Activated T-cell treated with anti-CD3 and anti-CD28 coated beads for 48 hours (primary cell): ENCODE results near the gene IPO7.
"Not testable (repeated sequence)": the region's sequence is repeated elsewhere in the genome, so short reads cannot be mapped to it uniquely, and the experiment has no call there.

ENCODE experiments used
- DNase-seq: peaks from one replicate; pipeline ENCODE4 v3.0.0-alpha.2; 2020; ENCODE audit warnings: low read depth

The IPO7 gene

DNA sequence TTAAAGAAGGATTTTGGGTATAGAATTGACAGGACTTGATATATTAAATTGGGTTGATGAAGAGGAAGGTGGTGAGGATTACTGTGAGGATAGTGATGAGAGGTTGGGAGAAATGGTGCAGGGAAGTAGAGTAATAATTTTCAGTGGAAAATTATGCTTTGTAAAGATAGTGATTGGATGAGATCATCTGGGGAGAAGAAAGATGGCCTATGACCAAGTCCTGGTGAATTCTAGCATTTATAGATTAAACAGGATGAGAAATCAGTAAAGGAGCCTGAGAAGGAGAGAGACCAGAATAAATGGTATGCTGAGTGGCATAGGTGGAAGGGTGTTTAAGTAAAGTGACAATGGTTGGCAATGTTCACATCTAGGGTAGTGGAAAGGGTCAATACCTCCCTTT, 15.0 kb downstream of the IPO7 start:
- DNase-seq: no peak

DNA sequence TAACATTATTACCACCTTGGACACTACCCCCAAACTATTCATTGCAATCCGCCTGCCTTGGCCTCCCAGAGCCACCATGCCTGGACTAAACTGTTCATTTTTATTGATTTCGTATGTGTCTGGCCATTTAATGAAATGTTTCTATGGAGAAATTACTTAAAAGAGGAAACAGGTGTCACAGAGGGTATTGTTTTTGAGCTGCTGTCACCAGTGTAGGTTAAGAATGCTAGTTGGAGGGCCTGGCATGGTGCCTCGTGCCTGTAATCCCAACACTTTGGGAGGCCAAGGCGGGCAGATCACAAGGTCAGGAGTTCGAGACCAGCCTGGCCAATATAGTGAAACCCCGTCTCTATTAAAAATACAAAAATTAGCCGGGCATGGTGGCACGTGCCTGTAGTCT, 17.4 kb downstream of the IPO7 start:
- not testable (repeated sequence) for DNase-seq

DNA sequence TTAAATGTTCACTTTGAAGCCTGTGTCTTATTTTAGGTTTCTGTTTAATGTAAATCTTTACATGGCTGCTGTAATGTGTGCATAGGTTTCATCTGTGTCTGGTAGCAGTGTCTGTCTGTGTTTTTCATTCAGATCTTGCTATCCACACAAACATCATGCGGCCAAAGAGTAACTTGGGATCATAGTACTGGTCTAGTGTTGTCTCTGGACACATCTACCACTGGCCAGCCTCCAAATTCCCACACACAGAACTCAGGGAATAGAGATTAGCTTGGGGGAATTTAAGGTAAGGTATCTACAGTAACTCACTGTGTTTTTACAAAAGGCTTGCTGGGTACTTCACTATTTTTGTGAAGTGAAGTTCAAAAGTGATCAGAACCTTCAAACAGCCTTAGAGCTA, 44.3 kb downstream of the IPO7 start:
- no peak for DNase-seq

GRCh38 chr11:9438611-9439010, 54.2 kb downstream of the IPO7 start:
- no peak for DNase-seq

DNA sequence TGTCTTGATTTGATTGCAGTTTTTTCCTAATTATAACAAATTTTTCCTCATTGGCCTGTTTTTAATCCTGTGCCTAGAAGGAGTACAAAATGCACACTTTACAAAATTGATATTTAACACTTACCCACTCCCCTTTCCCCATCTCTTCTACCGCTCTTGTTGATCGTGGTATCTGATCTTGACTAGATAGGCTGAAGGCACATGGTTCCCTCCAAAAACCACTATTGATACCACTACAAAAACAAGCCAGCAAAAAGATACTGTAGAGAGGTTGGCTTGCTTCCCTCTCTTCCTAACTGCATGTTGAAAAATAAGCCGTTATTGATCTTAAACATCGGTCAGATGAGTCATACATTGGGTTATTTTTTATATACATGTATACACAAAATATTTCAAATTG, 61.8 kb downstream of the IPO7 start:
- DNase-seq: no peak

- no peak for DNase-seq
These were observed 64.3 kb downstream of the IPO7 start for GRCh38 chr11:9448576-9449352.

DNA sequence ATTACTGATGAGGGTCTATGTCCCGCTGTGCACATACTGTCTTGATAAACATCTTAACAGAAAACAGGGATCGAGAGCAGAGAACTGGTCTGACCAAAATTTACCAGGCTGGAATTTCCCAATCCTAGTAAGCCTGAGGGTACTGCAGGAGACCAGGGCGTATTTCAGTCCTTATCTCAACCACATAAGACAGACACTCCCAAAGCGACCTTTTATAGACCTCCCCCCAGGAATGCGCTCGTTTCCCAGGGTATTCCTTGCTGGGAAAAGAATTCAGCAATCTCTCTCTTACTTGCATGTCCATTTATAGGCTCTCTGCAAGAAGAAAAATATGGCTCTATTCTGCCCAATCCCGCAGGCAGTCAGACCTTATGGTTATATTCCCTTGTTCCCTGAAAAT, 67.6 kb downstream of the IPO7 start:
- DNase-seq: not testable (repeated sequence)

DNA sequence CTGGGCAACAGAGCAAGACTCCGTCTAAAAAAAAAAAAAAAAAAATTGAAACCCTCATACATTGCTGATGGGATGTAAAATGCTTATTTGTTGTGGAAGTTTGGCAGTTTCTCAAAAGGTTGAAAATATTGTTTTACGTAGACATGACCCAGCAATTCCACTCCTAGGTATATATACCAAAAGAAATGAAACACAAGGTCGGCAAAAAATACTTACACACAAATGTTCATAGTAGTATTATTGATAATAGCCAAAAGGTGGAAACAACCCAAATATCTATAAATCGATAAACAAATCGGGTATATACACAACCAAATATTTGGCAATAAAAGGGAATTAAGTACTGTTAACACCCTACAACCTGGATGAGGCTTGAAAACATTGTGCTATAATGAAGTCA, 71.3 kb downstream of the IPO7 start:
- DNase-seq: no peak

DNA sequence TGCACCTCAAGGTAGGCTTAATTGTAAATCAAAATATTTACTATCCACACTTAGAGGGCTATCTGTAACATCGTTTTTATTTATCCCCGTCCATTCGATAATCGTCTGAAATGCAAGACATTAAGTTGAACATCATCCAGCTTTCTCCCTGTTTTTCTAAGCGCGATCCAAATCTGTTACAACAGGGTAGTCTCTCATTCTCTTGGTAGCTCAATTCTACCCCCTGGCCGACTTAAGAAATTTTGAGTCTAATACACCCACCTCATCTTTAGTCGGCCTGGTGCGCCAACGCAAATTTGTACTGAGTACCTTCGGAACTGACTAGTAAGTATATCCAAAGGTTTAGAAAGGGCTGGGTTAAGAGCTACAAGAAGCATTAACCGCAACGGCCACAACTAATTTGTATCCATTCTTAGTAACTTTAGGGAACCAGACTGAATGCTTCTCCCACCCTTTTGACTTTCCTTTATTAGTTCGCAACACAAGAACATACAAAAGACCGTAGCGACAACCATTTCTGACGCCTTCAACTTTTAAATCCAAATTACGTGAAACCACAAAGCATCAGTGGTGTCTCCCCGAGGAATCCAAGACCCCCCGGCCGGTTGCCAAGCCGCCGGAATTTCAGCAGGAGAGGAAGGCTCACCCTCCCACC, 75.3 kb downstream of the IPO7 start:
- peak; percentile 18 for DNase-seq

- DNase-seq: peak; percentile 99
These were observed 76.0 kb downstream of the IPO7 start, which contains the start of gene ZNF143 for GRCh38 chr11:9460322-9461062. Gene ZNF143, plus strand, starts transcription at chr11:9461012. Its CDS starts 10,297 bp downstream, at chr11:9471309.

GRCh38 chr11:9461063-9461759, 76.8 kb downstream of the IPO7 start:
- peak; percentile 67 for DNase-seq

GRCh38 chr11:9461760-9462134, 77.3 kb downstream of the IPO7 start:
- DNase-seq: no peak

DNA sequence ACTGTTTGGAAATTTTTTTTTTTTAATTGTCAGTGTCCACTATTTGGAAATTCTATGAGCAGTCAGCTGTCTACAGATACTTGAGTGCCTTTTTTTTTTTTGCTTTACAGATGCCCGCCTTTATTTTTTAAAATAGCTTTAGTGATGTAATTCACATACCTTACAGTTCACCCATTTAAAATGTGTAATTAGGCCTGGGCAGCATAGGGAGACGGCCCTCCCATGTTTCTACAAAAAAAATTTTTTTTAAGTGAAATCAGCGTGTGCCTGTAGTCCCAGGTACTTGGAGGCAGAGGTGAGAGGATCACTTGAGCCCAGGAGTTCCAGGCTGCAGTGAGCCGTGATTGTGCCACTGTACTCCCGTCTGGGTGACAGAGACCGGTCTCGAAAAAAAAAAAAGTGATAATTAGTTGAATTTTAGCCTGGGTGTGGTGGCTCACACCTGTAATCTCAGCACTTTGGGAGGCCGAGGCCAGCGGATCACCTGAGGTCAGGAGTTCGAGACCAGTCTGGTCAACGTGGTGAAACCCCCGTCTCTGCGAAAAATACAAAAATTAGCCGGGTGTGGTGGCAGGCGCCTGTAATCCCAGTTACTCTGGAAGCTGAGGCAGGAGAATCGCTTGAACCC, 77.8 kb downstream of the IPO7 start:
- no peak for DNase-seq

- no peak for DNase-seq
These were observed 78.5 kb downstream of the IPO7 start for GRCh38 chr11:9462806-9463537.

GRCh38 chr11:9470765-9471164, 86.3 kb downstream of the IPO7 start:
- no peak for DNase-seq

GRCh38 chr11:9473408-9473807, 89.0 kb downstream of the IPO7 start:
- DNase-seq: no peak

GRCh38 chr11:9479899-9480298, 95.4 kb downstream of the IPO7 start:
- no peak for DNase-seq

- no peak for DNase-seq
These were observed 104.8 kb downstream of the IPO7 start for GRCh38 chr11:9489080-9489765.

DNA sequence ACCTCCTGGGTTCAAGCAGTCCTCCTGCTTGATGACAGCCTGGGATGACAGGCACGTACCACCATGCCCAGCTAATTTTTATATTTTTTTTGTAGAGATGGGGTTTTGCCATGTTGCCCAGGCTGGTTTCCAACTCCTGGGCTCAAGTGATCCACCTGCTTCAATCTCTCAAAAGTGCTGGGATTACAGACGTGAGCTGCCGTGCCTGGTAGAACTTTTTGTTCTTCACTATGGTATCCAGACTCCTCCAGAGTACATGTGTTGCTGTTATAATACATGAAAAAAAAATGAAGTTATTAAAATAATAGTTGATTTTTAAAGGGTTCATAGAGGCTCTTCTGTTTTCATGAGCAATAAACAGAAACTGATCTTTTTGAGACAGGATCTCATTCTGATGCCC, 105.9 kb downstream of the IPO7 start:
- no peak for DNase-seq

- DNase-seq: no peak
These were observed 109.0 kb downstream of the IPO7 start for GRCh38 chr11:9493492-9493891.

DNA sequence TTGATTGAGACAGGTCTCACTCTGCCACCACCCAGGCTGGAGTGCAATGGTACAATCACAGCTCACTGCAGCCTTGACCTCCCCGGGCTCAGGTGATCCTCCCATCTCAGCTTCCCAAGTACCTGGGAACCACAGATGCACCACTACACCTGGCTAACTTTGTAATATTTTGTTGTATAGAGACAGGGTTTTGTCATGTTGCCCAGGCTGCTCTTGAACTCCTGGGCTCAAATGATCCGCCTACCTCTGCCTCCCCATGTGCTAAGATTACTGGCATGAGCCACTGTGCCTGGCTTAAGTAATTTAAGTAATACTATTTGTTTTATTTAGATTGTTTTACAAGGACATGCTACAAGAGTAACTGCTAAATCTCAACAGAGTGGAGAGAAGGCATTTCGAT, 109.9 kb downstream of the IPO7 start:
- no peak for DNase-seq
